ENCODE results near the gene ZNF777. TPM values are rescaled to one million over a fixed set of nuclear protein-coding genes. Genes with fewer than 3 reads are reported as not detected.

The ZNF777 gene
- polyA plus RNA-seq, 1 donor: 10.2 TPM

- peaks cover 46% of the 10 kb centered on the region for H3K36me3 ChIP-seq (ENCODE audit: control insufficient read depth, insufficient read depth, low read length)
- H3K27ac ChIP-seq (ENCODE audit: low read length): no peak overlapping the region
- no peaks in the 10 kb centered on the region for H3K4me1 ChIP-seq (ENCODE audit: control insufficient read depth, insufficient read depth, low read length)
- no CpG with 5 or more reads among the region's 53 CpGs for WGBS (ENCODE audit: insufficient coverage, low lambda C conversion rate)
- H3K9me3 ChIP-seq (ENCODE audit: control insufficient read depth, low read depth, low read length): peaks cover 9% of the 10 kb centered on the region
- DNase-seq: no peak
- H3K4me3 ChIP-seq (ENCODE audit: low read length): no peak overlapping the region
- no peaks in the 10 kb centered on the region for H3K27me3 ChIP-seq (ENCODE audit: control insufficient read depth, insufficient read depth, low read length)
Measured at GRCh38 chr7:149432121-149432691, 28.7 kb downstream of the ZNF777 start.

GRCh38 chr7:149431486-149432120, 29.3 kb downstream of the ZNF777 start:
- WGBS (ENCODE audit: insufficient coverage, low lambda C conversion rate): no CpG with 5 or more reads among the region's 66 CpGs
- Histone ChIP-seq H3K27me3 (ENCODE audit: control insufficient read depth, insufficient read depth, low read length) (no peaks in the 10 kb centered on the region), H3K4me1 (ENCODE audit: control insufficient read depth, insufficient read depth, low read length) (no peaks in the 10 kb centered on the region), H3K36me3 (ENCODE audit: control insufficient read depth, insufficient read depth, low read length) (peaks cover 42% of the 10 kb centered on the region), H3K9me3 (ENCODE audit: control insufficient read depth, low read depth, low read length) (peaks cover 9% of the 10 kb centered on the region), H3K4me3 (ENCODE audit: low read length) (no peak overlapping the region), H3K27ac (ENCODE audit: low read length) (no peak overlapping the region)
- no peak for DNase-seq

GRCh38 chr7:149430192-149430591, 30.7 kb downstream of the ZNF777 start:
- Histone ChIP-seq H3K4me3 (ENCODE audit: low read length) (no peak overlapping the region), H3K9me3 (ENCODE audit: control insufficient read depth, low read depth, low read length) (peaks cover 9% of the 10 kb centered on the region), H3K27ac (ENCODE audit: low read length) (no peak overlapping the region), H3K36me3 (ENCODE audit: control insufficient read depth, insufficient read depth, low read length) (peaks cover 36% of the 10 kb centered on the region), H3K27me3 (ENCODE audit: control insufficient read depth, insufficient read depth, low read length) (no peaks in the 10 kb centered on the region), H3K4me1 (ENCODE audit: control insufficient read depth, insufficient read depth, low read length) (no peaks in the 10 kb centered on the region)
- no peak for DNase-seq
- WGBS (ENCODE audit: insufficient coverage, low lambda C conversion rate): no CpG with 5 or more reads among the region's 4 CpGs

GRCh38 chr7:149427893-149428292, 33.0 kb downstream of the ZNF777 start:
- Histone ChIP-seq H3K27ac (ENCODE audit: low read length) (no peak overlapping the region), H3K36me3 (ENCODE audit: control insufficient read depth, insufficient read depth, low read length) (peaks cover 27% of the 10 kb centered on the region), H3K9me3 (ENCODE audit: control insufficient read depth, low read depth, low read length) (peaks cover 9% of the 10 kb centered on the region), H3K4me1 (ENCODE audit: control insufficient read depth, insufficient read depth, low read length) (no peaks in the 10 kb centered on the region), H3K4me3 (ENCODE audit: low read length) (no peak overlapping the region), H3K27me3 (ENCODE audit: control insufficient read depth, insufficient read depth, low read length) (peaks cover 6% of the 10 kb centered on the region)
- no CpG with 5 or more reads among the region's 2 CpGs for WGBS (ENCODE audit: insufficient coverage, low lambda C conversion rate)
- no peak for DNase-seq

GRCh38 chr7:149427096-149427680, 33.7 kb downstream of the ZNF777 start:
- Histone ChIP-seq H3K4me3 (ENCODE audit: low read length) (no peak overlapping the region), H3K27ac (ENCODE audit: low read length) (no peak overlapping the region), H3K9me3 (ENCODE audit: control insufficient read depth, low read depth, low read length) (peaks cover 8% of the 10 kb centered on the region), H3K36me3 (ENCODE audit: control insufficient read depth, insufficient read depth, low read length) (peaks cover 20% of the 10 kb centered on the region), H3K27me3 (ENCODE audit: control insufficient read depth, insufficient read depth, low read length) (peaks cover 9% of the 10 kb centered on the region), H3K4me1 (ENCODE audit: control insufficient read depth, insufficient read depth, low read length) (peaks cover 3% of the 10 kb centered on the region)
- DNase-seq: no peak
- no CpG with 5 or more reads among the region's 4 CpGs for WGBS (ENCODE audit: insufficient coverage, low lambda C conversion rate)

- peaks cover 6% of the 10 kb centered on the region for H3K4me1 ChIP-seq (ENCODE audit: control insufficient read depth, insufficient read depth, low read length)
- peaks cover 3% of the 10 kb centered on the region for H3K9me3 ChIP-seq (ENCODE audit: control insufficient read depth, low read depth, low read length)
- peaks cover 9% of the 10 kb centered on the region for H3K27me3 ChIP-seq (ENCODE audit: control insufficient read depth, insufficient read depth, low read length)
- peak overlapping the region; percentile 56 for H3K4me3 ChIP-seq (ENCODE audit: low read length)
- peaks cover 3% of the 10 kb centered on the region for H3K36me3 ChIP-seq (ENCODE audit: control insufficient read depth, insufficient read depth, low read length)
- no peak overlapping the region for H3K27ac ChIP-seq (ENCODE audit: low read length)
- 100% methylated on average over 1 of the region's 24 CpGs for WGBS (ENCODE audit: insufficient coverage, low lambda C conversion rate)
- peak in 1 of 2 donors; percentile 49 for DNase-seq
Measured at GRCh38 chr7:149423449-149424110, 37.3 kb downstream of the ZNF777 start.

- Histone ChIP-seq H3K27ac (ENCODE audit: low read length) (peak overlapping the region; percentile 48), H3K4me1 (ENCODE audit: control insufficient read depth, insufficient read depth, low read length) (peaks cover 6% of the 10 kb centered on the region), H3K9me3 (ENCODE audit: control insufficient read depth, low read depth, low read length) (peaks cover 3% of the 10 kb centered on the region), H3K36me3 (ENCODE audit: control insufficient read depth, insufficient read depth, low read length) (peaks cover 3% of the 10 kb centered on the region), H3K4me3 (ENCODE audit: low read length) (peak overlapping the region; percentile 56), H3K27me3 (ENCODE audit: control insufficient read depth, insufficient read depth, low read length) (peaks cover 9% of the 10 kb centered on the region)
- WGBS (ENCODE audit: insufficient coverage, low lambda C conversion rate): 0% methylated on average over 1 of the region's 35 CpGs
- DNase-seq: peak; percentile 12 to 52
Measured at GRCh38 chr7:149422914-149423301, 38.0 kb downstream of the ZNF777 start.

GRCh38 chr7:149422162-149422913, 38.5 kb downstream of the ZNF777 start:
- peak; percentile 59 to 85 for DNase-seq
- WGBS (ENCODE audit: insufficient coverage, low lambda C conversion rate): no CpG with 5 or more reads among the region's 68 CpGs
- Histone ChIP-seq H3K4me1 (ENCODE audit: control insufficient read depth, insufficient read depth, low read length) (peaks cover 6% of the 10 kb centered on the region), H3K27me3 (ENCODE audit: control insufficient read depth, insufficient read depth, low read length) (peaks cover 9% of the 10 kb centered on the region), H3K27ac (ENCODE audit: low read length) (peak overlapping the region; percentile 48), H3K9me3 (ENCODE audit: control insufficient read depth, low read depth, low read length) (peaks cover 3% of the 10 kb centered on the region), H3K4me3 (ENCODE audit: low read length) (peak overlapping the region; percentile 59), H3K36me3 (ENCODE audit: control insufficient read depth, insufficient read depth, low read length) (peaks cover 3% of the 10 kb centered on the region)

- Histone ChIP-seq H3K9me3 (ENCODE audit: control insufficient read depth, low read depth, low read length) (peaks cover 8% of the 10 kb centered on the region), H3K4me3 (ENCODE audit: low read length) (no peak overlapping the region), H3K27me3 (ENCODE audit: control insufficient read depth, insufficient read depth, low read length) (peaks cover 13% of the 10 kb centered on the region), H3K27ac (ENCODE audit: low read length) (no peak overlapping the region), H3K36me3 (ENCODE audit: control insufficient read depth, insufficient read depth, low read length) (no peaks in the 10 kb centered on the region), H3K4me1 (ENCODE audit: control insufficient read depth, insufficient read depth, low read length) (peaks cover 6% of the 10 kb centered on the region)
- DNase-seq: no peak
- no CpG with 5 or more reads among the region's 3 CpGs for WGBS (ENCODE audit: insufficient coverage, low lambda C conversion rate)
Measured at GRCh38 chr7:149420006-149420405, 40.9 kb downstream of the ZNF777 start.
